HepG2 (cell line): ENCODE measurements around the gene TPST2. TPM values are rescaled to one million over a fixed set of nuclear protein-coding genes. Genes with fewer than 3 reads are reported as not detected.
A peak's percentile ranks its signal among the peaks of the same experiment; 100 is the strongest.

ENCODE experiments used
- HNRNPUL1 ChIP-seq: fragments of 200-400 bp; formaldehyde crosslinking; IDR thresholded peaks from 2 replicates; pipeline ENCODE4 v1.6.1; 2017; ENCODE audit warnings: low read depth, mild to moderate bottlenecking, low read length, moderate library complexity
- JUN ChIP-seq: sonication (generic); formaldehyde crosslinking; IDR thresholded peaks from 2 replicates; pipeline ENCODE4 v1.4.0; 2020; ENCODE audit warnings: mild to moderate bottlenecking, missing genetic modification reagents
- KDM3A ChIP-seq: IDR thresholded peaks from 2 replicates; pipeline ENCODE4 v1.6.1; 2018; ENCODE audit warnings: low read depth, missing compliant biosample characterization
- MAZ ChIP-seq, 2 experiments: sonication (generic) in 1 of 2; formaldehyde crosslinking in 1 of 2; IDR thresholded peaks; 2 replicates each; pipeline versions ENCODE4 v1.5.0 to v1.6.1; 2012 to 2020; ENCODE audit warnings: low read depth in 2 of 2, mild to moderate bottlenecking in 2 of 2, borderline replicate concordance in 1 of 2, improper control_type of control experiment in 1 of 2, low read length in 1 of 2, missing genetic modification reagents in 1 of 2, moderate library complexity in 1 of 2
- NR3C1 ChIP-seq: sonication (generic); formaldehyde crosslinking; IDR thresholded peaks from 2 replicates; pipeline ENCODE4 v1.4.0; 2020; ENCODE audit warnings: missing genetic modification reagents
- PATZ1 ChIP-seq: sonication (generic); formaldehyde crosslinking; IDR thresholded peaks from 2 replicates; pipeline ENCODE4 v1.4.0; 2020; ENCODE audit warnings: missing genetic modification reagents
- PAWR ChIP-seq: sonication (generic); formaldehyde crosslinking; IDR thresholded peaks from 2 replicates; pipeline ENCODE4 v1.4.0; 2020; ENCODE audit warnings: missing genetic modification reagents, mild to moderate bottlenecking, borderline replicate concordance
- PHF21A ChIP-seq: sonication (generic); formaldehyde crosslinking; IDR thresholded peaks from 2 replicates; pipeline ENCODE4 v1.5.0; 2020; ENCODE audit warnings: mild to moderate bottlenecking, missing genetic modification reagents
- RELA ChIP-seq: sonication (generic); formaldehyde crosslinking; IDR thresholded peaks from 2 replicates; pipeline ENCODE4 v1.4.0; 2020; ENCODE audit warnings: missing genetic modification reagents
- SAFB2 ChIP-seq: sonication (generic); formaldehyde crosslinking; IDR thresholded peaks from 2 replicates; pipeline ENCODE4 v1.5.1; 2020; ENCODE audit warnings: missing genetic modification reagents, low read depth, mild to moderate bottlenecking, borderline replicate concordance
- SIN3B ChIP-seq: fragments of 150-350 bp; IDR thresholded peaks from 2 replicates; pipeline ENCODE4 v1.6.1; 2014; ENCODE audit warnings: low read length
- SMARCC2 ChIP-seq: fragments of 450-650 bp; IDR thresholded peaks from 2 replicates; pipeline ENCODE4 v1.6.1; 2017; ENCODE audit warnings: antibody characterized with exemption, mild to moderate bottlenecking
- SP2 ChIP-seq: sonication (generic); formaldehyde crosslinking; IDR thresholded peaks from 2 replicates; pipeline ENCODE4 v1.5.1; 2020; ENCODE audit warnings: mild to moderate bottlenecking, missing genetic modification reagents
- TP53 ChIP-seq: sonication (generic); formaldehyde crosslinking; conservative IDR thresholded peaks from 2 replicates; pipeline ENCODE4 v1.4.0; 2020; ENCODE audit warnings: missing genetic modification reagents
- ZBTB21 ChIP-seq: sonication (generic); formaldehyde crosslinking; IDR thresholded peaks from 2 replicates; pipeline ENCODE4 v1.4.0; 2020; ENCODE audit warnings: missing genetic modification reagents
- ZC3H13 ChIP-seq: sonication (generic); formaldehyde crosslinking; IDR thresholded peaks from 2 replicates; pipeline ENCODE4 v1.8.1; 2023; ENCODE audit warnings: mild to moderate bottlenecking, missing genetic modification reagents, moderate library complexity
- ZFX ChIP-seq: sonication (generic); formaldehyde crosslinking; IDR thresholded peaks from 2 replicates; pipeline ENCODE4 v1.4.0; 2020; ENCODE audit warnings: mild to moderate bottlenecking, low read depth, missing genetic modification reagents, moderate library complexity
- ZMAT5 ChIP-seq: sonication (generic); formaldehyde crosslinking; IDR thresholded peaks from 2 replicates; pipeline ENCODE4 v1.5.0; 2020; ENCODE audit warnings: mild to moderate bottlenecking, low read depth, missing genetic modification reagents, borderline replicate concordance
- ZNF101 ChIP-seq: sonication (generic); formaldehyde crosslinking; IDR thresholded peaks from 2 replicates; pipeline ENCODE4 v1.4.0; 2020; ENCODE audit warnings: mild to moderate bottlenecking, low read depth, missing genetic modification reagents, borderline replicate concordance
- ZNF280D ChIP-seq: sonication (generic); formaldehyde crosslinking; IDR thresholded peaks from 2 replicates; pipeline ENCODE4 v1.5.1; 2020; ENCODE audit warnings: mild to moderate bottlenecking, missing genetic modification reagents
- ZNF33B ChIP-seq: sonication (generic); formaldehyde crosslinking; IDR thresholded peaks from 2 replicates; pipeline ENCODE4 v1.5.1; 2020; ENCODE audit warnings: mild to moderate bottlenecking, missing genetic modification reagents
- ZNF484 ChIP-seq: sonication (generic); formaldehyde crosslinking; IDR thresholded peaks from 2 replicates; pipeline ENCODE4 v1.5.1; 2020; ENCODE audit warnings: mild to moderate bottlenecking, low read depth, missing genetic modification reagents, borderline replicate concordance
- ZNF629 ChIP-seq: sonication (generic); formaldehyde crosslinking; conservative IDR thresholded peaks from 2 replicates; pipeline ENCODE4 v1.5.0; 2020; ENCODE audit warnings: missing genetic modification reagents
- ZNF766 ChIP-seq: sonication (generic); formaldehyde crosslinking; IDR thresholded peaks from 2 replicates; pipeline ENCODE4 v1.5.0; 2020; ENCODE audit warnings: missing genetic modification reagents, borderline replicate concordance
- ZNF773 ChIP-seq: sonication (generic); formaldehyde crosslinking; IDR thresholded peaks from 2 replicates; pipeline ENCODE4 v1.4.0; 2020; ENCODE audit warnings: missing genetic modification reagents, borderline replicate concordance
- ZNF883 ChIP-seq: sonication (generic); formaldehyde crosslinking; IDR thresholded peaks from 2 replicates; pipeline ENCODE4 v1.5.1; 2020; ENCODE audit warnings: mild to moderate bottlenecking, missing genetic modification reagents; ENCODE audit errors: not compliant biosample characterization
- polyA plus RNA-seq, 8 experiments: library from polyadenylated mRNA; depleted of rRNA in 3 of 8; stranded (reverse) in 7 of 8; unstranded in 1 of 8; fragments of >200 nt; fragmentation: Illumina TruSeq in 4 of 8; extraction: Trizol in 4 of 8; gene quantifications; 2 replicates each; pipeline versions ENCODE4 v1.2.1 to v1.2.3, GENCODE V29; 2011 to 2016; ENCODE audit warnings: low read depth in 4 of 8, missing spikeins in 1 of 8, mixed read lengths in 1 of 8; ENCODE audit not compliant: insufficient read depth in 1 of 8
- total RNA-seq, 5 experiments: library from RNA; depleted of rRNA; stranded (reverse); fragments of >200 nt; fragmentation: Illumina TruSeq; extraction: Trizol; gene quantifications; 2 replicates each; pipeline ENCODE4 v1.2.3, GENCODE V29; 2016; ENCODE audit warnings: low read depth in 1 of 5

The TPST2 gene
- total and polyA plus RNA-seq, 2 of the 13 experiments (the other 11 are each of a cell fraction or from before 2014, with no cell fraction given) = 15.2 to 23.8 TPM

- peak; percentile 33; the same call in 1 of the 2 replicates for TF ChIP-seq PATZ1
- no peak for TF ChIP-seq ZNF766 (CRISPR knock-in tag)
- TF ChIP-seq PHF21A (CRISPR knock-in tag) = no peak; the same call in 1 of the 2 replicates
- no peak for TF ChIP-seq PAWR (CRISPR knock-in tag)
- no peak for TF ChIP-seq ZNF773 (CRISPR knock-in tag)
- no peak for TF ChIP-seq SMARCC2
- TF ChIP-seq TP53 (CRISPR knock-in tag) = no peak; the same call in 1 of the 2 replicates
- TF ChIP-seq ZNF33B (CRISPR knock-in tag) = 0 out of 2 replicates have a peak, but pooled peaks have one; percentile 60
- TF ChIP-seq RELA (CRISPR knock-in tag) = no peak
- TF ChIP-seq JUN = 0 out of 2 replicates have a peak, but pooled peaks have one; percentile 17
- TF ChIP-seq ZNF629 = peak; percentile 46; the same call in 1 of the 2 replicates
- TF ChIP-seq SIN3B = peak; percentile 75
- peak; percentile 93 for TF ChIP-seq ZNF280D (CRISPR knock-in tag)
- no peak for TF ChIP-seq ZBTB21 (CRISPR knock-in tag)
- peak; percentile 94 for TF ChIP-seq ZFX (CRISPR knock-in tag)
- no peak for TF ChIP-seq HNRNPUL1
- no peak for TF ChIP-seq ZMAT5 (CRISPR knock-in tag)
- no peak for TF ChIP-seq ZNF101 (CRISPR knock-in tag)
- TF ChIP-seq SAFB2 (CRISPR knock-in tag) = no peak
- TF ChIP-seq KDM3A (CRISPR knock-in tag) = peak; percentile 66; the same call in 1 of the 2 replicates
- TF ChIP-seq ZNF484 (CRISPR knock-in tag) = no peak
- no peak for TF ChIP-seq ZC3H13 (CRISPR knock-in tag)
- TF ChIP-seq ZNF883 = peak; percentile 76
- peak; percentile 37; the same call in 1 of the 2 replicates for TF ChIP-seq MAZ (IDR thresholded peaks at IDR 0.05; ENCODE audit: borderline replicate concordance, low read depth, low read length)
- TF ChIP-seq MAZ (CRISPR knock-in tag; IDR thresholded peaks at IDR 0.05; ENCODE audit: low read depth) = no peak
- TF ChIP-seq SP2 (CRISPR knock-in tag) = peak; percentile 54
- no peak for TF ChIP-seq NR3C1 (CRISPR knock-in tag)
Measured at GRCh38 chr22:26512149-26512793, 77.7 kb downstream of the TPST2 start, which contains the start of gene TFIP11 (continued).
